ENCODE measurements around the gene TBC1D14.

- TF ChIP-seq CTCF (IDR thresholded peaks at IDR 0.05) (no peak), POLR2A (IDR thresholded peaks at IDR 0.05) (no peak)
Measured at GRCh38 chr4:6996481-6996880, 86.9 kb downstream of the TBC1D14 start.

All from right lobe of liver (tissue), 4 donors.